HAP-1 (cell line): ENCODE data around the gene RBM47.

Source experiments
- DNase-seq, 2 experiments: peaks; one replicate each; pipeline ENCODE4 v3.0.0-alpha.2; 2016 to 2020; ENCODE audit warnings: low spot score in 2 of 2
- H3K27me3 ChIP-seq: fragments of 250-450 bp; sonication (Bioruptor Pico); 2 replicates; pipeline ENCODE4 v1.5.1; 2020; ENCODE audit warnings: low read depth, mild to moderate bottlenecking, moderate library complexity
- H3K36me3 ChIP-seq: fragments of 250-450 bp; sonication (Bioruptor Pico); replicated peaks from 2 replicates; pipeline ENCODE4 v1.5.1; 2020; ENCODE audit warnings: mild to moderate bottlenecking
- H3K4me1 ChIP-seq: fragments of 250-450 bp; sonication (Bioruptor Pico); 2 replicates; pipeline ENCODE4 v1.5.1; 2020; ENCODE audit warnings: mild to moderate bottlenecking
- H3K4me3 ChIP-seq: fragments of 250-450 bp; sonication (Bioruptor Pico); 2 replicates; pipeline ENCODE4 v1.5.1; 2020; ENCODE audit warnings: mild to moderate bottlenecking, moderate library complexity
- H3K9me3 ChIP-seq: fragments of 250-450 bp; sonication (Bioruptor Pico); 2 replicates; pipeline ENCODE4 v1.5.1; 2020; ENCODE audit warnings: mild to moderate bottlenecking, moderate library complexity
- in situ Hi-C: fragments of 300-500 bp; cut with MboI; formaldehyde crosslinking; loops from 3 replicates; pipeline ENCODE4 v1.14.3; 2020; ENCODE audit warnings: low sequenced_read_pairs, inconsistent platforms, mixed read lengths

The RBM47 gene

GRCh38 chr4:40482985-40483647 lies 146.5 kb downstream of the RBM47 start:
- in situ Hi-C loops: no loop called here
- Histone ChIP-seq H3K4me3 (no peak overlapping the region), H3K36me3 (no peaks in the 10 kb centered on the region), H3K9me3 (no peaks in the 10 kb centered on the region), H3K27me3 (peaks cover 8% of the 10 kb centered on the region; the same call in 1 of the 2 replicates), H3K4me1 (no peaks in the 10 kb centered on the region)
- no peak for DNase-seq

- Histone ChIP-seq H3K36me3 (no peaks in the 10 kb centered on the region), H3K9me3 (no peaks in the 10 kb centered on the region), H3K27me3 (peaks cover 8% of the 10 kb centered on the region; the same call in 1 of the 2 replicates), H3K4me3 (no peak overlapping the region), H3K4me1 (no peaks in the 10 kb centered on the region)
- in situ Hi-C loops: no loop called here
- no peak for DNase-seq
These were observed 147.7 kb downstream of the RBM47 start for GRCh38 chr4:40481977-40482376.

- Histone ChIP-seq H3K9me3 (no peaks in the 10 kb centered on the region), H3K4me1 (no peaks in the 10 kb centered on the region), H3K4me3 (no peak overlapping the region), H3K36me3 (no peaks in the 10 kb centered on the region), H3K27me3 (peaks cover 8% of the 10 kb centered on the region; the same call in 1 of the 2 replicates)
- in situ Hi-C loops: no loop called here
- DNase-seq: no peak
These were observed 149.4 kb downstream of the RBM47 start for GRCh38 chr4:40480291-40480690.

GRCh38 chr4:40479378-40479777 lies 150.3 kb downstream of the RBM47 start:
- no peaks in the 10 kb centered on the region for H3K4me1 ChIP-seq
- H3K9me3 ChIP-seq: no peaks in the 10 kb centered on the region
- H3K27me3 ChIP-seq: peaks cover 3% of the 10 kb centered on the region; the same call in 1 of the 2 replicates
- no peak for DNase-seq
- H3K4me3 ChIP-seq: no peak overlapping the region
- no peaks in the 10 kb centered on the region for H3K36me3 ChIP-seq
- in situ Hi-C loops: no loop called here

GRCh38 chr4:40475609-40476008 lies 154.1 kb downstream of the RBM47 start:
- in situ Hi-C loops: no loop called here
- Histone ChIP-seq H3K9me3 (no peaks in the 10 kb centered on the region), H3K4me1 (no peaks in the 10 kb centered on the region), H3K27me3 (no peaks in the 10 kb centered on the region), H3K4me3 (no peak overlapping the region), H3K36me3 (no peaks in the 10 kb centered on the region)
- DNase-seq: no peak

- no peak overlapping the region for H3K4me3 ChIP-seq
- in situ Hi-C loops: no loop called here
- no peaks in the 10 kb centered on the region for H3K9me3 ChIP-seq
- H3K36me3 ChIP-seq: no peaks in the 10 kb centered on the region
- peaks cover 3% of the 10 kb centered on the region for H3K4me1 ChIP-seq
- no peaks in the 10 kb centered on the region for H3K27me3 ChIP-seq
- no peak for DNase-seq
These were observed 155.9 kb downstream of the RBM47 start for GRCh38 chr4:40473578-40474388.

GRCh38 chr4:40471923-40472322 lies 157.7 kb downstream of the RBM47 start:
- no peaks in the 10 kb centered on the region for H3K9me3 ChIP-seq
- in situ Hi-C loops: no loop called here
- no peak for DNase-seq

GRCh38 chr4:40466789-40467188 lies 162.9 kb downstream of the RBM47 start:
- in situ Hi-C loops: no loop called here
- DNase-seq: no peak
- no peaks in the 10 kb centered on the region for H3K36me3 ChIP-seq
- no peaks in the 10 kb centered on the region for H3K9me3 ChIP-seq
- H3K27me3 ChIP-seq: no peaks in the 10 kb centered on the region
- no peak overlapping the region for H3K4me3 ChIP-seq
- H3K4me1 ChIP-seq: peaks cover 7% of the 10 kb centered on the region

More at GRCh38 chr4:40471923-40472322, 157.7 kb downstream of the RBM47 start:
- no peaks in the 10 kb centered on the region for H3K36me3 ChIP-seq
- H3K4me3 ChIP-seq: no peak overlapping the region
- no peaks in the 10 kb centered on the region for H3K27me3 ChIP-seq
- H3K4me1 ChIP-seq: peaks cover 7% of the 10 kb centered on the region

- Histone ChIP-seq H3K4me3 (no peak overlapping the region), H3K4me1 (no peaks in the 10 kb centered on the region), H3K36me3 (no peaks in the 10 kb centered on the region), H3K9me3 (no peaks in the 10 kb centered on the region), H3K27me3 (no peaks in the 10 kb centered on the region)
- in situ Hi-C loops: no loop called here
- DNase-seq: no peak
These were observed 167.3 kb downstream of the RBM47 start for GRCh38 chr4:40462326-40462725.

- no peaks in the 10 kb centered on the region for H3K27me3 ChIP-seq
- no peaks in the 10 kb centered on the region for H3K4me1 ChIP-seq
- H3K9me3 ChIP-seq: no peaks in the 10 kb centered on the region
- DNase-seq: no peak
- in situ Hi-C loops: no loop called here
- H3K36me3 ChIP-seq: no peaks in the 10 kb centered on the region
- H3K4me3 ChIP-seq: no peak overlapping the region
These were observed 167.8 kb downstream of the RBM47 start for GRCh38 chr4:40461879-40462278.

GRCh38 chr4:40461062-40461461 lies 168.6 kb downstream of the RBM47 start:
- no peaks in the 10 kb centered on the region for H3K36me3 ChIP-seq
- no peaks in the 10 kb centered on the region for H3K27me3 ChIP-seq
- H3K4me3 ChIP-seq: no peak overlapping the region
- H3K4me1 ChIP-seq: peaks cover 2% of the 10 kb centered on the region; the same call in 1 of the 2 replicates
- H3K9me3 ChIP-seq: no peaks in the 10 kb centered on the region
- in situ Hi-C loops: no loop called here
- DNase-seq: no peak

- no peak overlapping the region for H3K4me3 ChIP-seq
- DNase-seq: no peak
- no peaks in the 10 kb centered on the region for H3K36me3 ChIP-seq
- peaks cover 13% of the 10 kb centered on the region; the same call in 1 of the 2 replicates for H3K4me1 ChIP-seq
- in situ Hi-C loops: no loop called here
- no peaks in the 10 kb centered on the region for H3K9me3 ChIP-seq
- no peaks in the 10 kb centered on the region for H3K27me3 ChIP-seq
These were observed 171.0 kb downstream of the RBM47 start for GRCh38 chr4:40458683-40459082.

- peaks cover 13% of the 10 kb centered on the region; the same call in 1 of the 2 replicates for H3K4me1 ChIP-seq
- no peaks in the 10 kb centered on the region for H3K36me3 ChIP-seq
- no peak overlapping the region for H3K4me3 ChIP-seq
- H3K9me3 ChIP-seq: no peaks in the 10 kb centered on the region
- no peaks in the 10 kb centered on the region for H3K27me3 ChIP-seq
- in situ Hi-C loops: no loop called here
- DNase-seq: no peak
These were observed 171.6 kb downstream of the RBM47 start for GRCh38 chr4:40458109-40458508.

GRCh38 chr4:40455340-40455902 lies 174.2 kb downstream of the RBM47 start:
- H3K9me3 ChIP-seq: no peaks in the 10 kb centered on the region
- H3K4me3 ChIP-seq: no peak overlapping the region
- no peaks in the 10 kb centered on the region for H3K36me3 ChIP-seq
- H3K4me1 ChIP-seq: peaks cover 20% of the 10 kb centered on the region
- in situ Hi-C loops: no loop called here
- no peak for DNase-seq
- no peaks in the 10 kb centered on the region for H3K27me3 ChIP-seq
